Occipital lobe (tissue), 2 donors: ENCODE data around the gene RAD51B. TPM values are rescaled to one million over a fixed set of nuclear protein-coding genes. Genes with fewer than 3 reads are reported as not detected.
"Not testable (repeated sequence)": the region's sequence is repeated elsewhere in the genome, so short reads cannot be mapped to it uniquely, and the experiment has no call there.

Experiments used
- DNase-seq: peaks from one replicate; lab custom pipeline; 2025; lab: John Stamatoyannopoulos, UW
- total RNA-seq: library from RNA; depleted of rRNA; stranded (reverse); fragments of >200 nt; gene quantifications from one replicate; pipeline ENCODE4 v1.2.3, GENCODE V29; 2014

The RAD51B gene
- total RNA-seq, 1 donor from 2014 or later, result 9.8 TPM

GRCh38 chr14:68208218-68208617 is 388.6 kb downstream of the RAD51B start:
- DNase-seq, result no peak

GRCh38 chr14:68208626-68209317 is 389.2 kb downstream of the RAD51B start:
- no peak for DNase-seq

- DNase-seq, result no peak
Measured at GRCh38 chr14:68210729-68211299, 391.2 kb downstream of the RAD51B start.

GRCh38 chr14:68211421-68211820 is 391.8 kb downstream of the RAD51B start:
- no peak for DNase-seq

GRCh38 chr14:68211886-68212285 is 392.3 kb downstream of the RAD51B start:
- no peak for DNase-seq

GRCh38 chr14:68212361-68212760 is 392.8 kb downstream of the RAD51B start:
- DNase-seq, result no peak

- no peak for DNase-seq
Measured at GRCh38 chr14:68214431-68214830, 394.9 kb downstream of the RAD51B start.

GRCh38 chr14:68215629-68216028 is 396.1 kb downstream of the RAD51B start:
- no peak for DNase-seq

- DNase-seq, result no peak
Measured at GRCh38 chr14:68216079-68216478, 396.5 kb downstream of the RAD51B start.

GRCh38 chr14:68216957-68217356 is 397.4 kb downstream of the RAD51B start:
- no peak for DNase-seq

- DNase-seq, result no peak
Measured at GRCh38 chr14:68217791-68218340, 398.3 kb downstream of the RAD51B start.

GRCh38 chr14:68219407-68219806 is 399.8 kb downstream of the RAD51B start:
- DNase-seq, result no peak

GRCh38 chr14:68221046-68221445 is 401.5 kb downstream of the RAD51B start:
- DNase-seq, result not testable (repeated sequence)

- no peak for DNase-seq
Measured at GRCh38 chr14:68222154-68222553, 402.6 kb downstream of the RAD51B start.

GRCh38 chr14:68222726-68223125 is 403.1 kb downstream of the RAD51B start:
- no peak for DNase-seq

- DNase-seq, result no peak
Measured at GRCh38 chr14:68223631-68224030, 404.1 kb downstream of the RAD51B start.

- DNase-seq, result no peak
Measured at GRCh38 chr14:68225321-68225720, 405.7 kb downstream of the RAD51B start.

- DNase-seq, result no peak
Measured at GRCh38 chr14:68226523-68226922, 406.9 kb downstream of the RAD51B start.

- no peak for DNase-seq
Measured at GRCh38 chr14:68228656-68229055, 409.1 kb downstream of the RAD51B start.

- no peak for DNase-seq
Measured at GRCh38 chr14:68229423-68230100, 410.0 kb downstream of the RAD51B start.

- DNase-seq, result no peak
Measured at GRCh38 chr14:68230202-68230949, 410.8 kb downstream of the RAD51B start.
